ENCODE data around the gene SYNJ2.
"Not testable (repeated sequence)": the region's sequence is repeated elsewhere in the genome, so short reads cannot be mapped to it uniquely, and the experiment has no call there.

The SYNJ2 gene, protein sequence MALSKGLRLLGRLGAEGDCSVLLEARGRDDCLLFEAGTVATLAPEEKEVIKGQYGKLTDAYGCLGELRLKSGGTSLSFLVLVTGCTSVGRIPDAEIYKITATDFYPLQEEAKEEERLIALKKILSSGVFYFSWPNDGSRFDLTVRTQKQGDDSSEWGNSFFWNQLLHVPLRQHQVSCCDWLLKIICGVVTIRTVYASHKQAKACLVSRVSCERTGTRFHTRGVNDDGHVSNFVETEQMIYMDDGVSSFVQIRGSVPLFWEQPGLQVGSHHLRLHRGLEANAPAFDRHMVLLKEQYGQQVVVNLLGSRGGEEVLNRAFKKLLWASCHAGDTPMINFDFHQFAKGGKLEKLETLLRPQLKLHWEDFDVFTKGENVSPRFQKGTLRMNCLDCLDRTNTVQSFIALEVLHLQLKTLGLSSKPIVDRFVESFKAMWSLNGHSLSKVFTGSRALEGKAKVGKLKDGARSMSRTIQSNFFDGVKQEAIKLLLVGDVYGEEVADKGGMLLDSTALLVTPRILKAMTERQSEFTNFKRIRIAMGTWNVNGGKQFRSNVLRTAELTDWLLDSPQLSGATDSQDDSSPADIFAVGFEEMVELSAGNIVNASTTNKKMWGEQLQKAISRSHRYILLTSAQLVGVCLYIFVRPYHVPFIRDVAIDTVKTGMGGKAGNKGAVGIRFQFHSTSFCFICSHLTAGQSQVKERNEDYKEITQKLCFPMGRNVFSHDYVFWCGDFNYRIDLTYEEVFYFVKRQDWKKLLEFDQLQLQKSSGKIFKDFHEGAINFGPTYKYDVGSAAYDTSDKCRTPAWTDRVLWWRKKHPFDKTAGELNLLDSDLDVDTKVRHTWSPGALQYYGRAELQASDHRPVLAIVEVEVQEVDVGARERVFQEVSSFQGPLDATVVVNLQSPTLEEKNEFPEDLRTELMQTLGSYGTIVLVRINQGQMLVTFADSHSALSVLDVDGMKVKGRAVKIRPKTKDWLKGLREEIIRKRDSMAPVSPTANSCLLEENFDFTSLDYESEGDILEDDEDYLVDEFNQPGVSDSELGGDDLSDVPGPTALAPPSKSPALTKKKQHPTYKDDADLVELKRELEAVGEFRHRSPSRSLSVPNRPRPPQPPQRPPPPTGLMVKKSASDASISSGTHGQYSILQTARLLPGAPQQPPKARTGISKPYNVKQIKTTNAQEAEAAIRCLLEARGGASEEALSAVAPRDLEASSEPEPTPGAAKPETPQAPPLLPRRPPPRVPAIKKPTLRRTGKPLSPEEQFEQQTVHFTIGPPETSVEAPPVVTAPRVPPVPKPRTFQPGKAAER (N-terminal part only)

GRCh38 chr6:157981395-157982101 lies at the start of gene SYNJ2:
SYNJ2 (plus strand) TSS chr6:157981863; CDS start chr6:157981962, 99 bp downstream.
- in situ Hi-C loops (cut with MboI; ENCODE audit: low sequenced_read_pairs) = no loop called here

GRCh38 chr6:157935786-157936185 lies 45.9 kb upstream of the SYNJ2 start:
- in situ Hi-C loops (cut with MboI; ENCODE audit: low sequenced_read_pairs) = no loop called here

- in situ Hi-C loops (cut with MboI; ENCODE audit: low sequenced_read_pairs) = no loop called here
Observed at GRCh38 chr6:157937318-157937717, 44.3 kb upstream of the SYNJ2 start.

GRCh38 chr6:157937916-157938315 lies 43.7 kb upstream of the SYNJ2 start:
- in situ Hi-C loops (cut with MboI; ENCODE audit: low sequenced_read_pairs) = no loop called here

GRCh38 chr6:157940375-157941036 lies 41.2 kb upstream of the SYNJ2 start:
- in situ Hi-C loops (cut with MboI; ENCODE audit: low sequenced_read_pairs) = not testable (repeated sequence)

DNA sequence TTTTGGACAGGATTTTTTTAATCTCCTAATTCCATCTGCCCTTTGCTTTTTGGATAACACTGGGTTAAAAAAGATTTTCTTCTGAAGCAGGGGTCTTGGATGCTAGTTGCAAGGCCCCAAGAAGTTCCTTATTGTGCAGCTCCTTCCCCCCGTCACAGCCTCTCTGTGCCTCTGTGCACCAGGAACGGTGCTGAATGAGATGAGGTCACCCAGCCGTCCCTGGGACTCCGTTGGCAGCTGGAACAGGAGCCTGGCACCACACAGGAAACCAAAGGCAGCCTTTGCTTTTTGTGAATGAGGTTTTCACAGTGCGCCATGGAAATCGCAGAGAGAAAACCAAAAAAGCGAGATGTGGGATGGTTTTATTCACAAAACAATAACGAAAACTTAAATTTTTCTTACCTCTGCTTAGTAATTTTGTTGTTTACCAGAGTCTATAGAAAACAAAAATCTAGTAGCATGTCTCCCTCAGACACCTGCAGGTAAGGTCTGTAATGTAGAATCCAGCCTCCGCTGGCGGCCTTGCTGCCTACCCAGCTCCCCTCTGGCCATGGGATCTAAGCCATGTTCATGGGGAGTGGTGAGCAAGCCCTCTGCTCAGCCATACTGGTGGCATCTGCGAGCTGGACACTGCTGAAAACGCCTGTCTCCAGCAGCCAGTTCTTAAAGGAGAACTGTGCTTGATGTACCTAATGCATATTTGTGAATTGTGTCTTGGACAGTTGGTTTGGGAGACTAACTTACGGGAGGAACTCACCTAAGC lies 40.4 kb upstream of the SYNJ2 start:
- in situ Hi-C loops (cut with MboI; ENCODE audit: low sequenced_read_pairs) = no loop called here

DNA sequence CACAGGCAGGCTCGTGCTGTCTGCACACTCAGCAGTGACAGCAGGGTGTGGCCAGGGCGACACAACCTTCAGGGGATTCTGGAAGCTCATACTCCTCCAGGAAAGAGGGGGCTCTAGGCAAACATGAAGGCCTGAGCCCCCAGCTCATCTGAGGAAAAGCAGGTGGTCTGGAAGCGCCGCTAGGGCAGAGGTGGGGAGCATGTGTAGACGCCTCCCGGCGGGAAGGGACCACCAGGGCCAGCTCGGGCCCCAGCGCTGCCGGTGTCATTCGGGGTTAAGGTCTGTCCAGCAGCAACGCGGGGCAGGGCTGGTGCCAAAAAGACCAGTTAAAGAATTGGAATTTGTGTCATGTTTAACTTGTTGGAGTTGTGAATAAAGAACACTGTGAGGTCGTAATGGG lies 39.3 kb upstream of the SYNJ2 start:
- in situ Hi-C loops (cut with MboI; ENCODE audit: low sequenced_read_pairs) = no loop called here

GRCh38 chr6:157943249-157943963 lies 38.3 kb upstream of the SYNJ2 start:
- in situ Hi-C loops (cut with MboI; ENCODE audit: low sequenced_read_pairs) = no loop called here

GRCh38 chr6:157943964-157944283 lies 37.7 kb upstream of the SYNJ2 start:
- in situ Hi-C loops (cut with MboI; ENCODE audit: low sequenced_read_pairs) = no loop called here

- in situ Hi-C loops (cut with MboI; ENCODE audit: low sequenced_read_pairs) = no loop called here
Observed at GRCh38 chr6:157944983-157945931, 36.4 kb upstream of the SYNJ2 start.

DNA sequence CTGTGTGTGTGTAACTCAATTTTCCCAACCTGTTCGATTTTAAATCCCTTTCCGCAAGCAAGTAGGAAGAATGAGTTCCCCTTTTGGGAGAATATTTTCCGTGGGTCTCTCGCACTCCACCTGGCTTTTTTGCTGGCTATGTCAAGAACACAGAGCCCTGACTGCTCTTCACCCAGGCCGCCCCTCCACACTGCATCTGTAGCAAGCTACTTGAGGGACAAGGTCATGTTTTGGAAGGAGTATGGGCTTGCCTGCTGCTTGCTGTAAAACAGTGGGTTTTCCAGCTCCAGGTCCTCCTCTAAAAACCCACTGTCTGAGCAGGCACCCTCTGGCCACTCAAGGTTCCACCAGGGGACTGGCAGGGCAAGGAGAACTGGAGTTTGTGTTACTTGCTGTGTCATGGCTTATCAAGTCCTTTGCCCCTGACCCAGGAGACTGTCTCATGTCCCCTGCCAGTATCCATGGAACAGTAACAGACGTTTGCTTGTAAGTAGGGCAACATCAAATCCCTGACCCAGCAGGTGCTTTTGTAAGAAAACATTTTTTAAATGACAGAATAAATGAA lies 35.5 kb upstream of the SYNJ2 start:
- in situ Hi-C loops (cut with MboI; ENCODE audit: low sequenced_read_pairs) = no loop called here

DNA sequence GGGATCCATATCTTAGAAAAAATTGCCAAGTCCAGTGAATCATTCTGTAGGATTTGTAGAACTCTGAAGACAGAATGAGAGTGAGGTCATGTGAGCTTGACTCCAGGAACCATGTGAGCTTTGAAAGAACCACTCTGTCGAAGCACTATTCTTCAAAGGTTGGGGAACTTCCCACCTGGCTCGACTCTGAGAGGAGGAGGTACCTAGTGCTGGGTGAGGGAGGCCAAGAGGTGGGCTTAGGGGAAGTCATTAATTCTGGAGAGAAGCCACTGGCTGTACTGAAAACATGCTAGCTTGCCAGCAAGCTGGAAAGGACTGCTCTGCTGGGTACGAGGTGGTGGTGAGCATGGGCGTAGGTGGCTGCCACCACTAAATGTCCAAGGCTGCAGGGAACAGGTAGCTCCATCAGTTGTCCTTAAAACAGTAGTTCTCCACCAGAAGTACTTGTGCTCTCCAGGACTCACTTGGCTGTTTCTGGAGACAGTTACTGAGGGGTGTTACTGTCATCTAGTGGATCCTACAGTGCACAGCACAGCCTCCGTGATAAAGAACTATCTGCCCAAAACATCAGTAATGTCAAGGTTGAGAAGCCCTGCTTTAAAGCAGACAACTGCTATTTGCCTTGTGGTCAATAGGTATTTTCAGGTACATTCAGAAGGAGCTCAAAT lies 34.7 kb upstream of the SYNJ2 start:
- in situ Hi-C loops (cut with MboI; ENCODE audit: low sequenced_read_pairs) = no loop called here

DNA sequence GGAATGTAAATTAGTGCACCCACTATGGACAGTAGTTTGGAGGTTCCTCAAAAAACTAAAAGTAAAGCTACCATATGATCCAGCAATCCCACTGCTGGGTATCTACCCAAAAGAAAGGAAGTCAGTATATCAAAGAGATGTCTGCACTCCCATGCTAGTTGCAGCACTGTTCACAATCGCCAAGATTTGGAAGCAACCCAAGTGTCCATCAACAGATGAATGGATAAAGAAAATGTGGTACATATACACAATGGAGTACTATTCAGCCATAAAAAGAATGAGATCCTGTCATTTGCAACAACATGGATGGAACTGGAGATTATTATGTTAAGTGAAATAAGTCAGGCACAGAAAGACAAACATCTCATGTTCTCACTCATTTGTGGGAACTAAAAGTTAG lies 30.8 kb upstream of the SYNJ2 start:
- in situ Hi-C loops (cut with MboI; ENCODE audit: low sequenced_read_pairs) = not testable (repeated sequence)

DNA sequence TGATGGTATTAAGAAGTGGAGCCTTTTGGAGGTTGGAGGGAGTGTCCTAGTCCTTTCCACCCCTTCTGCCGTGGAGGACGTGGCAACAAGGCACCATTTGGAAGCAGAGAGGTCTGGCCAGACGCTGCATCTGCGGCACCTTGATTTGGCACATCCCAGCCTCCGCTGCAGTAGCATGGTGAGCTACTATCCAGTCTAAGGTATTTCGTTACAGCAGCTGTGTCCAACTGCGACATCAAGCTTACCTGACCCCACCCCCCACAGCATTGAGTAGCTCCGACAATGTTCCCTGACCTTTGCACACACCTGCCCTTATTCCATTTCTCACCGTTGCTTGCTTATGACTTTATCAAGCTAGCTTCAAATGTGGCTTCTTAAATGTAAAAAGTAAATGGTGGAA lies 29.8 kb upstream of the SYNJ2 start:
- in situ Hi-C loops (cut with MboI; ENCODE audit: low sequenced_read_pairs) = no loop called here

GRCh38 chr6:157952861-157953351 lies 28.8 kb upstream of the SYNJ2 start:
- in situ Hi-C loops (cut with MboI; ENCODE audit: low sequenced_read_pairs) = no loop called here

- in situ Hi-C loops (cut with MboI; ENCODE audit: low sequenced_read_pairs) = no loop called here
Observed at GRCh38 chr6:157953580-157954091, 28.0 kb upstream of the SYNJ2 start.

All from HL-60/S4 (cell line).